Endothelial cell of umbilical vein (primary cell): Measurements from ENCODE around the gene MORF4L1. TPM values are rescaled to one million over a fixed set of nuclear protein-coding genes. Genes with fewer than 3 reads are reported as not detected.

Experiments
- BruUV-seq: library from RNA; stranded (reverse); fragments of 400-500 nt; replicated peaks from 2 replicates; lab custom pipeline; 2021; lab: Mats Ljungman, UMichigan
- CTCF ChIA-PET: fragments of 300-600, 350-600 bp; sonication (Branson Sonifier 250); formaldehyde crosslinking; loops from one replicate; lab custom pipeline; 2021; ENCODE audit warnings: antibody characterized with exemption, inconsistent platforms; lab: Charles Lee
- POLR2A ChIA-PET: fragments of 300-600, 350-600 bp; sonication (Branson Sonifier 250); formaldehyde crosslinking; loops from one replicate; lab custom pipeline; 2021; ENCODE audit warnings: antibody characterized with exemption, inconsistent platforms; lab: Charles Lee
- DNase-seq: peaks from one replicate; pipeline ENCODE4 v3.0.0-alpha.2; 2011; ENCODE audit warnings: low read depth, low spot score
- FAIRE-seq: peaks from 2 replicates; lab custom pipeline; 2011; peaks lifted over from hg19 to GRCh38; lab: Jason Lieb, UNC
- H2AFZ ChIP-seq: 2 replicates; pipeline ENCODE4 v1.6.0; 2012; ENCODE audit warnings: low read depth, low read length, control low read depth, inconsistent platforms
- H3K27ac ChIP-seq: 2 replicates; pipeline ENCODE4 v1.5.1; 2011; ENCODE audit warnings: low read depth, mild to moderate bottlenecking, control low read depth, low read length, moderate library complexity; ENCODE audit not compliant: insufficient read depth
- H3K27me3 ChIP-seq, 2 experiments: 2 replicates each; pipeline versions ENCODE4 v1.6.0 to v1.6.1; 2011; ENCODE audit warnings: low read length in 2 of 2, mixed read lengths in 1 of 2; ENCODE audit not compliant: control insufficient read depth in 2 of 2, insufficient read depth in 2 of 2
- H3K36me3 ChIP-seq, 2 experiments: 2 replicates in 1 of 2; 3 replicates in 1 of 2; pipeline ENCODE4 v1.5.1; 2011; ENCODE audit warnings: low read length in 2 of 2, mild to moderate bottlenecking in 1 of 2, moderate library complexity in 1 of 2; ENCODE audit not compliant: control insufficient read depth in 2 of 2, insufficient read depth in 2 of 2; ENCODE audit errors: extremely low read depth in 1 of 2
- H3K4me1 ChIP-seq: 3 replicates; pipeline ENCODE4 v1.5.1; 2011; ENCODE audit warnings: mild to moderate bottlenecking, low read length; ENCODE audit not compliant: control insufficient read depth, insufficient read depth; ENCODE audit errors: extremely low read depth
- H3K4me2 ChIP-seq: 2 replicates; pipeline ENCODE4 v1.6.1; 2011; ENCODE audit warnings: low read length, control low read depth, mixed read lengths; ENCODE audit not compliant: insufficient read depth
- H3K4me3 ChIP-seq, 3 experiments: fragments of 200-600 bp in 1 of 3; sonication (generic), shearing (Covaris generic) in 1 of 3; replicated peaks in 1 of 3; 2 replicates each; pipeline ENCODE4 v1.5.1; 2011 to 2016; ENCODE audit warnings: control low read depth in 3 of 3, low read length in 3 of 3, mild to moderate bottlenecking in 2 of 3, inconsistent platforms in 1 of 3, low read depth in 1 of 3, moderate library complexity in 1 of 3; ENCODE audit not compliant: insufficient read depth in 1 of 3
- H3K79me2 ChIP-seq: 2 replicates; pipeline ENCODE4 v1.6.0; 2012; ENCODE audit warnings: low read length, inconsistent platforms; ENCODE audit not compliant: control insufficient read depth, insufficient read depth
- H3K9ac ChIP-seq: replicated peaks from 2 replicates; pipeline ENCODE3; 2011; ENCODE audit warnings: low read length, control low read depth; ENCODE audit not compliant: insufficient read depth; ENCODE audit errors: extremely low read depth
- H3K9me1 ChIP-seq: replicated peaks from 3 replicates; pipeline ENCODE4 v1.6.0; 2011; ENCODE audit warnings: mild to moderate bottlenecking, low read length; ENCODE audit not compliant: control insufficient read depth, insufficient read depth; ENCODE audit errors: extremely low read depth
- H3K9me3 ChIP-seq: replicated peaks from 2 replicates; pipeline ENCODE4 v1.5.1; 2012; ENCODE audit warnings: low read length, inconsistent platforms; ENCODE audit not compliant: control insufficient read depth, insufficient read depth
- H4K20me1 ChIP-seq: replicated peaks from 2 replicates; pipeline ENCODE3; 2011; ENCODE audit warnings: mild to moderate bottlenecking, low read length; ENCODE audit not compliant: control insufficient read depth, insufficient read depth; ENCODE audit errors: extremely low read depth
- EZH2 ChIP-seq: IDR thresholded peaks from 2 replicates; pipeline ENCODE4 v1.6.1; 2012; ENCODE audit warnings: borderline replicate concordance, low read depth, mild to moderate bottlenecking, moderate library complexity, low read length, inconsistent platforms; ENCODE audit not compliant: severe bottlenecking
- MYC ChIP-seq: IDR thresholded peaks from one replicate; pipeline ENCODE4 v1.6.1; 2011; ENCODE audit warnings: mild to moderate bottlenecking, low read depth, low read length
- POLR2A ChIP-seq: IDR thresholded peaks from 2 replicates; pipeline ENCODE4 v1.6.1; 2012; ENCODE audit warnings: low read depth, mild to moderate bottlenecking, control low read depth, low read length
- dilution Hi-C: fragments of 300-500 bp; cut with MboI; formaldehyde crosslinking; loops from one replicate; pipeline ENCODE4 v1.15.0; 2019; ENCODE audit warnings: low sequenced_read_pairs; ENCODE audit not compliant: extremely low pct_ligation_motif_present
- intact Hi-C: fragments of 100-400 bp; cut with micrococcal nuclease; formaldehyde crosslinking; loops from one replicate; pipeline ENCODE4 v1.10.0; 2022
- polyA plus RNA-seq, 4 experiments: library from polyadenylated mRNA; depleted of rRNA in 3 of 4; stranded (reverse) in 3 of 4; unstranded in 1 of 4; fragments of >200 nt; gene quantifications; 2 replicates each; pipeline versions ENCODE4 v1.2.1 to v1.2.3, GENCODE V29; 2011 to 2012; ENCODE audit warnings: missing spikeins in 1 of 4
- total RNA-seq: library from RNA; stranded (reverse); gene quantifications from 2 replicates; pipeline ENCODE4 v1.2.3, GENCODE V29; 2021
- TF ChIP-seq, protein P1 (sequence below): IDR thresholded peaks from 2 replicates; pipeline ENCODE4 v1.6.1; 2011; ENCODE audit not compliant: insufficient read depth, insufficient read length
- TF ChIP-seq, protein P2 (sequence below), 2 donors: IDR thresholded peaks; 1 replicate in 1 of 2; 2 replicates in 1 of 2; pipeline ENCODE4 v1.5.1; 2011; ENCODE audit warnings: low read length in 2 of 2, mild to moderate bottlenecking in 2 of 2, moderate library complexity in 2 of 2, control low read depth in 1 of 2, inconsistent platforms in 1 of 2, low read depth in 1 of 2; ENCODE audit not compliant: insufficient read depth in 1 of 2; ENCODE audit errors: extremely low read depth in 1 of 2

Gene MORF4L1
- total and polyA plus RNA-seq, 2 donors (not counting 3 experiments of a cell fraction or from before 2014, with no cell fraction given) = 164 to 404 TPM

DNA sequence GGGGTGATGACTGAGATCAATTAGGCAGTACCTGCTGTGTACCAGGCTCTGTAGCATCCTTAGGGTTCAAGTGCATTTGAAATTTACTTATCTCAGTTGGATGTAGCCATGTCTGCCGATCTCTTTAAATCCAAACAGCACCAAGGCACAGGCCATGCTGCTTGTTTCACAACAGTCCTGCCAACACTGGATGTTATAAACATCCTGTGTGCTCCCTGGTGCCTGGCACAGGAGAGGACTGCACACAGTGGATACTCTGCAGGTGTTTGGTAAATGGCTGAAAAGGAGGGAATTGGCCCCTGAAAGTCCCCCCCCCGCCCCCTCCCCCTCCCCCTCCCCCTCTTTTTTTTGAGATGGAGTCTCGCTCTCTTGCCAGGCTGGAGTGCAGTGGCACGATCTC is 45.2 kb downstream of the MORF4L1 start:
- Histone ChIP-seq H2AFZ (no peak overlapping the region), H3K27ac (no peak overlapping the region), H3K36me3 (peaks cover 25 to 37% of the 10 kb centered on the region in 2 experiments), H3K9ac (no peak overlapping the region), H3K79me2 (peaks cover 3% of the 10 kb centered on the region), H3K9me3 (no peaks in the 10 kb centered on the region), H3K4me3 (no peak overlapping the region), H4K20me1 (no peaks in the 10 kb centered on the region), H3K4me2 (no peak overlapping the region), H3K4me1 (no peaks in the 10 kb centered on the region), H3K9me1 (no peaks in the 10 kb centered on the region), H3K27me3 (no peaks in the 10 kb centered on the region)
- dilution Hi-C loops (no loop called here), intact Hi-C loops (no loop called here)
- TF ChIP-seq, protein P1, sequence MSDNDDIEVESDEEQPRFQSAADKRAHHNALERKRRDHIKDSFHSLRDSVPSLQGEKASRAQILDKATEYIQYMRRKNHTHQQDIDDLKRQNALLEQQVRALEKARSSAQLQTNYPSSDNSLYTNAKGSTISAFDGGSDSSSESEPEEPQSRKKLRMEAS = no peak
- no peak for TF ChIP-seq MYC
- TF ChIP-seq, protein P2, sequence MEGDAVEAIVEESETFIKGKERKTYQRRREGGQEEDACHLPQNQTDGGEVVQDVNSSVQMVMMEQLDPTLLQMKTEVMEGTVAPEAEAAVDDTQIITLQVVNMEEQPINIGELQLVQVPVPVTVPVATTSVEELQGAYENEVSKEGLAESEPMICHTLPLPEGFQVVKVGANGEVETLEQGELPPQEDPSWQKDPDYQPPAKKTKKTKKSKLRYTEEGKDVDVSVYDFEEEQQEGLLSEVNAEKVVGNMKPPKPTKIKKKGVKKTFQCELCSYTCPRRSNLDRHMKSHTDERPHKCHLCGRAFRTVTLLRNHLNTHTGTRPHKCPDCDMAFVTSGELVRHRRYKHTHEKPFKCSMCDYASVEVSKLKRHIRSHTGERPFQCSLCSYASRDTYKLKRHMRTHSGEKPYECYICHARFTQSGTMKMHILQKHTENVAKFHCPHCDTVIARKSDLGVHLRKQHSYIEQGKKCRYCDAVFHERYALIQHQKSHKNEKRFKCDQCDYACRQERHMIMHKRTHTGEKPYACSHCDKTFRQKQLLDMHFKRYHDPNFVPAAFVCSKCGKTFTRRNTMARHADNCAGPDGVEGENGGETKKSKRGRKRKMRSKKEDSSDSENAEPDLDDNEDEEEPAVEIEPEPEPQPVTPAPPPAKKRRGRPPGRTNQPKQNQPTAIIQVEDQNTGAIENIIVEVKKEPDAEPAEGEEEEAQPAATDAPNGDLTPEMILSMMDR (IDR thresholded peaks at IDR 0.05; ENCODE audit: extremely low read depth in 1 of 2, insufficient read depth in 1 of 2, low read depth in 1 of 2, low read length in 2 of 2) = no peak
- TF ChIP-seq EZH2 = no peak
- no peak for TF ChIP-seq POLR2A
- DNase-seq (no peak), FAIRE-seq (no peak)
- POLR2A ChIA-PET = no interaction called here
- no TSS peak for BruUV-seq
- CTCF ChIA-PET = no interaction called here

DNA sequence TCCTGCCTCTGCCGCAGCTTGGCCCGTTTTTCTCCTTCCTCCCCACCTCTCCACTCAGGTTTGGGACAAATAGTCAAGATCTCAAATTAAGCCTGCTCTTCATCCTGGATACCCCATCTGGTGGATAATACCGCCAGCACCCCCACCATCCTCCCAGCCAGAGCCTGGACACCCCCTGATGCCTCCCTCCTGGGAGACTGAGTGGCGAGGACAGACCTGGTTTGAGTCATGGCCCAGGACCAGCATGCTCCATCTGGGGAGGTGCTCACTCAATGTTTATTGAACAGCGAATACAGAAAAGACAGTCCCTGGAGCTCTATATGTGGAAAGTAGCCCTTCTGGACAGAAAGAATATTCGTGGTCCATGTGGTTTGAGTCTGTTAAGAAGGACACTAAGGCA is 48.8 kb downstream of the MORF4L1 start:
- no peak for FAIRE-seq
- Histone ChIP-seq H3K4me2 (no peak overlapping the region), H2AFZ (no peak overlapping the region), H3K9ac (no peak overlapping the region), H3K4me1 (no peaks in the 10 kb centered on the region), H3K9me3 (no peaks in the 10 kb centered on the region), H4K20me1 (no peaks in the 10 kb centered on the region), H3K36me3 (peaks cover 20 to 21% of the 10 kb centered on the region in 2 experiments), H3K9me1 (no peaks in the 10 kb centered on the region), H3K27ac (no peak overlapping the region), H3K27me3 (no peaks in the 10 kb centered on the region), H3K79me2 (no peaks in the 10 kb centered on the region), H3K4me3 (no peak overlapping the region)
- BruUV-seq = no TSS peak
- intact Hi-C loops = no loop called here
- no peak for TF ChIP-seq MYC
- DNase-seq = no peak
- dilution Hi-C loops = no loop called here
- POLR2A ChIA-PET = no interaction called here
- CTCF ChIA-PET = interaction anchor here (1.5 to 3.4 kb wide), 3 partner anchors 12 to 86 kb away, joined by 3 to 16 read pairs (median 10); no protein-coding TSS in a partner anchor
